Activated naive CD4-positive, alpha-beta T cell treated with anti-CD3 and anti-CD28 coated beads, Interleukin-2, amount 50 U/mL, for 16 hours (primary cell): ENCODE results near the gene RBKS.

Source experiments
- DNase-seq: peaks from one replicate; pipeline ENCODE4 v3.0.0-alpha.2; 2020

Gene RBKS

DNA sequence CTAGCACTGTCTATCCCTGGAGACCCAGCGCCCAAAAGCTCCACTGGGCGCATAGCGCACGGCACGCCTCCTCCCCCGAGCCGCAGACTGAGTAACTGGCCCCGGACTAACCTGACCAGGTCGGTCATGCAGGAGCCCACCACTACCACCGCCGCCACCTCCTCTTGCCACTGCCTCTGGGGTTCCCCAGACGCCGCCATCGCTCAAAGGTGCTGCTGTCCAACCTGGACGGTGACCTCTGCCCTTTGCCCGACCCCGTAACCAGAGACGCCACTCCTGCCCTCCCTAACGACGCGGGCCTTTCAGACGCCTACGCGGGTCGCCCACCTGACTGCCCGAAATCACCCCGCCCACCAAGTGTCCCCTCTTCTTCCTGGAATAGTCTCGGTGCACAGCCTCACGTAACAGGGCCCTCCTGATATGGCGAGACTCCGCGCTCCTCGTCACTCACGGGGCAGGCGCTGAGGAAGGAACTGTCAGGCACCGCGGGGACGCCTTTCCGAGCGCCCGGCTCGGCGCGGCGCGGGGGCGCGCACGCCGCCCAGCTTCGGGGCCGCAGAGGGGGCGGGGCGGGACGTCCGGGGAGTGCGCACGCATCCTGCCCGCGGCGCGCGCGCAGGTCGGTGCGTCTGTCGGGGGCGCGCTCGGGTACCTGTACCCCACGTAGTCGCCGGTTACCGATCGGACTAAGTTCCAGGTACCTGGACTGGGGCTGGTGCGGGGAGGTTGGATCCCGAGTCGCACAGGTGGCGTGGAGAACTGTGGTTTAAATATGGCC, at the start of gene RBKS, which contains the start of gene BABAM2:
TSS of gene RBKS (minus strand) at position 242 of the 778 bp plus-strand sequence. CDS start at position 200, 42 bp downstream.
TSS of gene BABAM2 (plus strand) at position 584 of the 778 bp plus-strand sequence. CDS start 3,828 bp downstream, outside the sequence.
- peak; percentile 91 for DNase-seq

DNA sequence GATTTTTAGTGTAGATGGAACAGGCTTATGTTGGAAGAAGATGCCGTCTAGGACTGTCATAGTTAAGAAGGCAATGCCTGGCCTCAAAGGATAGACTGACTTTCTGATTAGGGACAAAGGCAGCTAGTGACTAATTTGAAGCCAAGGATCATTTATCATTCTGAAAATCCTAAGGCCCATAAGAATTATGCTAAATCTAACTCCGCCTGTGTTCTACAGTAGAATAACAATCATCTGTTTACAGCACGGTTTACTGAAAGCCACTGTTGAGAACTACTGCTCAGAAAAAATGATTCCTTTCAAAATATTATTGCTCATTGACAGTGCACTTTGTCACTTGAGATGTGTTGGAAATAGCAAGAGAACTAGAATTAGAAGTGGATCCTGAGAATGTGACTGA, 44.8 kb upstream of the RBKS start:
- DNase-seq: no peak

GRCh38 chr2:27932396-27932795, 42.2 kb upstream of the RBKS start:
- no peak for DNase-seq

DNA sequence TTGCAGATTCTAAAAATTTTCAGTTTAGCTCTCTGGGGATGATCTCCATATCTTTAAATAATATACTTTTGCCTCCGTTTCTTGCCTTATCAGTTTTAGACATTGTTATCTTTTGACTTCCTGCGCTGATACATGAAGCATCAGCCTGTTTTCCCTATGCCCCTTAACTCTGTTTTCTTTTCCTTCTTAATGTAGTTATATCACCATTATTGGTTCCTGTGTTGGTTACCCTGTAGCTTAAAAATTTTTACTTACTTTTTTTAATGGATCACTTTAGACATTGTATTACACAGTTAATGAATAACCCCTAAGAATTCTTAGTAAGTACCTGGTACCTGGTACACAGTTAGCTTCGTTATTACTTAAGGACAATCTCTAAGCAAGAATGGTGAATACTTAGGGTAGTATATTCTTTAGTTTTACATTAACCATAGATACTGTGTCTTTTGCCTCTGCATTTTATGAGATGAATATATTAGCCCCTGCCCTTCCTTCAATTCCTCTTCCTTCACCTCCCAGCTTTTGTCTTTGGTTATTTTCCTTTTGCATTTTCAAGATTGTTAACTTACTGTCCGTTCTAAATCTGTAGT, 41.3 kb upstream of the RBKS start:
- no peak for DNase-seq

DNA sequence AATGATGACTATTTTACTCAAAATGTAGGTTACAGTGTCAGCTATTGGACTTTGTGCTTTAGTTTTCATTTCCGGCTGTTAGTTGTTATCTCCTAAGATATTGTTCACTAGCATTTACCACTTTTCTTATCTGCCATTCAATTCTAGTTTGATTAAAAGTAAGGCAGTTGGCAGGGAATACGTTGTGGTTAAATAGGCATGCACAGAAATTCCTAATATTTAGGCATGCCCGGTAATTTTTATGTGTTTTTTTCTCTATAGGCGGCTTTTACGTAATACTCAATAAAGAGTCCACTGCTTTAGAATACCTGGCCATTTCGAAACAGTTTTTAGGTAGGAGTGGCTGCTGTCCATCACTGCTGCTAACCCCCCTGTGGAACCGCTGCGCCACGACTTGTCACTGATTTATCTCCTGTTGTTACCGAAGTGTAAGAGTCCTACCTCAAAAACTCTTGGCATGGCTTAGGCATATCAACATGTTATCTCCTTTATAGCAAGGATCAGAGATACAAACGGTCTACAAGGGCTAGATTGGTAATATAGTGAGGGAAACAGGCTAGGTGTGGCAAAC, 39.8 kb upstream of the RBKS start:
- no peak for DNase-seq

- DNase-seq: no peak
Observed at GRCh38 chr2:27925766-27926472, 35.7 kb upstream of the RBKS start.

GRCh38 chr2:27922842-27923241, 32.7 kb upstream of the RBKS start:
- no peak for DNase-seq

DNA sequence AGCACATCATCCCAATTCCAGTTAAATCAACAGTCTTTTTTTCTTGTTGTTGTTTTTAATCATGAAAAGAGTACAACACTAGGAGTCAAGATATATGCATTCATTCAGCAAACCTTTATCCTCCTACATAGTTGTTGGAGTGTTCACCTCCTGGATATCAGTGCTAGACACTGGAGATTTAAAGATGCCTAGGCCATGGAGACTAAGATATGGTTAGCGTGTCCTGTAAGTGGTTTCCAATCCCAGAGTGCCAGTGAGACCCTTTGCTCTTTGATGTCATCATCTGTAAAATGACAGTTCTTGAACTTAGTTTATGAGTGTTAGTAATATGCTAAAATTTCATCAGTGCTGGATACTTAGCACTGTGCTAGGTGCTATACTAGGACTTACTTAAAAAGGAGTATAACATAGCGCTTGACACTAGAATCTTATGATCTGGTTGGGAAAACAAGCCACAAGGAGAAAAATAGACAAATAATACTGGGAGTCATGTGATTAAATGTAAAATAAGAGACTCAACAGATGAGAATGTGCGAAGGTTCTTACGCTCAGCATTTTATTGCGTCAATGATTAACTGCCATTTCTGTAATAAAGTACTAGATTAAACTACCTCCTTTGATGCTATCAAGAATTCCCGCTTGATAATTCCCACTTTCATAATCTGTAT, 31.8 kb upstream of the RBKS start:
- DNase-seq: no peak

DNA sequence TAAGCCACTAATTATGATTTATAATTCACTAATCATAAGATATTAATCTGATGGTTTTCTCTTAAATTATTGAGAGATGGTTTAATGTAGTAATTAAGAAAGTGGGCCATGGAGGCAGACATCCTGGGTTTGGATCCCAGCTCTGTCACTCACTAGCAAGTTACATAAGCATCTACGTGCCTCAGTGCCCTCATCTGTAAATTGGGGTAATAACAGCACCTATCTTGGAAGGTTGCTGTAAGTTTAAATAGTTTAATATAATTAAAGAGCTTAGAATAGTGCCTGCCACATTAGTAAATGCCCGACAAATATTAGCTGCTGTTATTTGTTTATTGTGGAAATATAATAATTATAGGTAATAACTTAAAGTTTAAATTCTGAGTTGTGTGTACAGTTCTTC, 31.2 kb upstream of the RBKS start:
- DNase-seq: no peak

- DNase-seq: no peak
Observed at GRCh38 chr2:27920148-27920885, 30.1 kb upstream of the RBKS start.

DNA sequence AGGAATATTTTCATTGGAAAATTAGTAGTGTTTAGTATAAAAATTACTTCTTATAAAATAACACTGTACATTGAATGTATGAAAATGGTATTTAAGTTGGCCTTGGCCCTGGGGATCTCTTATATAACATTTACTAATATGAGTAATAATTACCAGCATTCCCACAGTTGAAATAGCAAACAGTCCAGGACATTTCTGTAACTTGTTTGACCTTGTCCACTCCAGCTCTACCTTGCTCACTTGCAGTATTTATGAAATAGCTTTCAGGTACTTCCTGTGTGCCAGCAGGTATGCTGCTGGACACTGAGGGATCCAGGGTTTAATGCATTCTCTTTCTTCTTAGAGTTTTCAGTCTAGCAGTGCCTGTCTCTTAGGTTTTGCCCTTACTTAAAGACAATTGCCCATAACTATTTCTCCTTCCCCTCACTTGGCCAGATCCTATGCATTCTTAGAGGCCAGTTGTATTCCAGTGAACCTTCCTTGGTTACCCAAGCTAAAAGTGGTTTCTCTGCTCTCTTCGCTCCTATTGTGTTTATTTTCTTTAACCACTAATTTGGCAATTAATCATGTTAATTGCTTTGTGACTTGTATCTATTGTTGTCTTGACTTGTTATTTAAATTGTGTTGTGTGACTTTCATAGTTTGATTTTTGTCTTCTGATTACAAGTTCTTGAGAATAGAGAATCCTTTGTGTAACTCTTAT, 26.3 kb upstream of the RBKS start:
- no peak for DNase-seq

GRCh38 chr2:27915874-27916273, 25.7 kb upstream of the RBKS start:
- DNase-seq: no peak

DNA sequence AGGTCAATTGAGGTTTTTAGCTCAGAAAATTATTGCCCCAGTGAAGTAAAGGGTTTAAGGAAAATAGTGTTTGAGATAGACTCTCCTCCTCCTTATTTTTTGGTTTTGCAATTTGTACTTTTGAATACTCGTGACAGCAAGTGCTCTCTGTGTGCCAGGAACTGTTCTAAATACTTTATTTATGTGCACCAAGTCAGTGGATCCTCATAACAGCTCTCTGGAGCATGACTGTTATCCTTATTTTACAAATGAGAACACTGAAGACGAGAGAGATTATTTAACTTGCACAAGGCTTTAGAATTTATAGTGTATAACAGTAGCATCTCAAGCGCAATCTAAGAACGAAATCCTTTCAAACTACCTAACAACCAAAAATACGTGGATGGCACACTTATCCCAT, 25.0 kb upstream of the RBKS start:
- no peak for DNase-seq

- no peak for DNase-seq
Observed at GRCh38 chr2:27914805-27915175, 24.6 kb upstream of the RBKS start.

GRCh38 chr2:27914041-27914804, 24.0 kb upstream of the RBKS start:
- no peak for DNase-seq

DNA sequence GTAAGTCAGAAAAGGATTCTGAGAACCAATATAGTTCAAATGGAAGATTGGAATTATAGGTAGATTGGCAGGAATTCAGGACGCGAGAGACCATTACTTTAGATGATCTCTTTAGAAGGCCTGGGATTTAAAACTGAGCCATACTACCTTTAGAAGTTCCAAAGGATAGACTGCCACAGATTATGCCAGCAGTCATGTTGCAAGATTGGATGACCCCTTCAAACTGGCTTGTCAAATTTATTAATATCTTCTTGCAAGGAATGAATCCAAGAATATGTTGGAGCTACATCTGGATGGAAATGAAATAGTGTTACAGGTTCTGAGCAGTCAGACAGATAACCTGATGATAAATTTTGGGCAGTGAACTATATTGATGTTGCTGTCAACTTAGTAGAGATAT, 22.3 kb upstream of the RBKS start:
- DNase-seq: no peak

GRCh38 chr2:27911458-27912210, 21.4 kb upstream of the RBKS start:
- DNase-seq: no peak

DNA sequence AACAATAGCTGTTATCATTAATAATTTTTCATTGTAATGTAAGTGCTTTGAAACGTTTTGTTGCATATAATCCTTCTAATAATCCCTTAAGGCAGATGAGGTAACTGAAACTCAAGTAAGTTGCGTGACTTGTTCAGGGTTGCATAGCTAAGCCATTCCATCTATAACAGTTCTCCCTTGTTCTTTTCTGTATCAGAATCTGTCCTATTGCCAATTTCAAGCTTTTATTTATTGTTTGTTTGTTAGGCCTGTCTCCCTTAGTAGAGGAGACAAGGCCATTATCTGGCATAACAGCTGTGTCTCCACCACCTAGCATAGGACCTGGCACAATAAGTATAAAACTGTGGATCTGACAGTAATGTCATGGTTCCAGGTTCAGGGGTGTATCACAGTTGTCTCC, 19.7 kb upstream of the RBKS start:
- no peak for DNase-seq

GRCh38 chr2:27907547-27907946, 17.4 kb upstream of the RBKS start:
- no peak for DNase-seq

DNA sequence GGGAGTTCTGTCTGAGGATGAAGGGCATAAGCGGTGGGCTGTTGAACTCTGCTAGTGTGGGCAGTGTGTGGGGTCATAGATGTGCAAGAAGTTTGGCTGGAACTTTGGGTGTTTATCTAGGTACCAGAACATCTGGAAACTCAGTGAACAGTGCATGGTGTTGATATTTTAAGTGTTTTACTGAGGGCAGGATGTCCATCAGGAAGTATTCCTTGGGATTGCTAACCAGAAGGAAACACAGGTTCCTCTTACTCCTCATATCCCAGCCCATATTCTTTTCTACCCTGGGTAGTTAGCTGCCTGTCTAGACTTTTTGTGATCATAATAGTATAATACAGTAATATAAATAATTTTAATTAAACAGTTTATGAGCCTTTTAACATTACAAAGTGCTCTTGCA, 15.9 kb upstream of the RBKS start:
- DNase-seq: no peak
